HG03469 (cell line): ENCODE data around the gene VPS4B.
"Not testable (repeated sequence)": the region's sequence is repeated elsewhere in the genome, so short reads cannot be mapped to it uniquely, and the experiment has no call there.

Source experiments
- ATAC-seq: cut with Tn5 transposase; IDR thresholded peaks from one replicate; pipeline ENCODE4 v1.9.1; 2021; ENCODE audit warnings: mild to moderate bottlenecking, moderate library complexity, moderate number of reproducible peaks; ENCODE audit not compliant: unreplicated experiment

Gene VPS4B

GRCh38 chr18:63422087-63422863, at the start of gene VPS4B:
VPS4B (minus strand) TSS chr18:63422476; CDS start chr18:63422259, 217 bp downstream.
- ATAC-seq: peak; percentile 90

GRCh38 chr18:63470751-63471150, 48.5 kb upstream of the VPS4B start:
- ATAC-seq: no peak

- no peak for ATAC-seq
Measured at GRCh38 chr18:63468575-63468974, 46.3 kb upstream of the VPS4B start.

GRCh38 chr18:63467699-63468098, 45.4 kb upstream of the VPS4B start:
- ATAC-seq: no peak

GRCh38 chr18:63465059-63465458, 42.8 kb upstream of the VPS4B start:
- ATAC-seq: no peak

- ATAC-seq: no peak
Measured at GRCh38 chr18:63464434-63464833, 42.2 kb upstream of the VPS4B start.

GRCh38 chr18:63460414-63460813, 38.1 kb upstream of the VPS4B start:
- ATAC-seq: no peak

- no peak for ATAC-seq
Measured at GRCh38 chr18:63457977-63458376, 35.7 kb upstream of the VPS4B start.

GRCh38 chr18:63454497-63454896, 32.2 kb upstream of the VPS4B start:
- no peak for ATAC-seq

GRCh38 chr18:63452751-63453150, 30.5 kb upstream of the VPS4B start:
- not testable (repeated sequence) for ATAC-seq

- ATAC-seq: no peak
Measured at GRCh38 chr18:63451799-63452660, 29.8 kb upstream of the VPS4B start.

- no peak for ATAC-seq
Measured at GRCh38 chr18:63449426-63449825, 27.1 kb upstream of the VPS4B start.

GRCh38 chr18:63447066-63447465, 24.8 kb upstream of the VPS4B start:
- ATAC-seq: no peak

GRCh38 chr18:63446266-63446665, 24.0 kb upstream of the VPS4B start:
- no peak for ATAC-seq

- ATAC-seq: no peak
Measured at GRCh38 chr18:63445037-63445436, 22.8 kb upstream of the VPS4B start.

GRCh38 chr18:63444580-63444979, 22.3 kb upstream of the VPS4B start:
- no peak for ATAC-seq

GRCh38 chr18:63443829-63444228, 21.6 kb upstream of the VPS4B start:
- no peak for ATAC-seq

GRCh38 chr18:63440881-63441280, 18.6 kb upstream of the VPS4B start:
- no peak for ATAC-seq

GRCh38 chr18:63440219-63440618, 17.9 kb upstream of the VPS4B start:
- ATAC-seq: no peak

- peak; percentile 45 for ATAC-seq
Measured at GRCh38 chr18:63439334-63439733, 17.1 kb upstream of the VPS4B start.

- ATAC-seq: no peak
Measured at GRCh38 chr18:63438181-63438580, 15.9 kb upstream of the VPS4B start.

GRCh38 chr18:63433334-63433866, 11.1 kb upstream of the VPS4B start:
- ATAC-seq: no peak
